Bone marrow (tissue), 2 donors: ENCODE data around the gene TEPSIN.
A peak's percentile ranks its signal among the peaks of the same experiment; 100 is the strongest.

ENCODE experiments used
- DNase-seq, 2 donors: peaks; one replicate each; lab custom pipeline; 2025; lab: John Stamatoyannopoulos, UW

Gene TEPSIN

GRCh38 chr17:81238815-81239713, at the start of gene TEPSIN, which contains the start of gene NDUFAF8:
TSS of gene TEPSIN (minus strand) at chr17:81239055. CDS start at chr17:81239033, 22 bp downstream.
TSS of gene NDUFAF8 (plus strand) at chr17:81239318. CDS start at chr17:81239364, 46 bp downstream.
- peak; percentile 66 to 100 for DNase-seq

- DNase-seq = no peak
Observed at GRCh38 chr17:81287741-81288430, 49.0 kb upstream of the TEPSIN start.

GRCh38 chr17:81287152-81287551, 48.3 kb upstream of the TEPSIN start:
- DNase-seq = no peak

DNA sequence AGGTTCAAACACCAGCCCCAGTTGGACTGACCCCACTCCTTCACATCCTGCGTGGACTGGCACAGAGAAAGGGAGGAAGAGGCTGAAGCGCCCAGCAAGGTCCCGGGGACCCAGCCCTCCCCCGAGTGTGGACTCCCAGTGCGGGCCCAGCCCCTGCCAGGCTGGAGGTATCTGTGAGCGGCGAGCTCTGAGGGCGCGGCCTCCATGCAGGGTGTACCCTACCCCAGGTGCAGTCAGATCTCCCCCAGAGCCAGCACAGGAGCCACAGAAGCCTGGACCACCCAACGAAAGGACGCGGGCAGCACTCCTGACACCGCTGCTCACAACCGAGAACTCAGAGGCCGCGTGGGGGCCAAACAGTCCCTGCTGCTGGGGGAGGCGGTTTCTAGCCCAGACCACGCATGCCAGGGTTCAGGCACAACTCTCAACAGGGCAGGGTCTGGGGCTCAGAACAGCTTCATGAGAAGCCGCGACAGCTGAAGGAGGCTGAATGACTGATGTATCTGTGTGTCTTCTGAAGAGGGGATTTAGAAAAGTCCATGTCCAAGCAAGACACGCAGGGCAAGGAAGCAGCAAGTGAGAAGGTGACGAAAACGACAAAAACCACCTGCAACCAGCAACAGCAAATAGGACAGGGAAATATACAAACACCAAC, 47.8 kb upstream of the TEPSIN start:
- no peak for DNase-seq

DNA sequence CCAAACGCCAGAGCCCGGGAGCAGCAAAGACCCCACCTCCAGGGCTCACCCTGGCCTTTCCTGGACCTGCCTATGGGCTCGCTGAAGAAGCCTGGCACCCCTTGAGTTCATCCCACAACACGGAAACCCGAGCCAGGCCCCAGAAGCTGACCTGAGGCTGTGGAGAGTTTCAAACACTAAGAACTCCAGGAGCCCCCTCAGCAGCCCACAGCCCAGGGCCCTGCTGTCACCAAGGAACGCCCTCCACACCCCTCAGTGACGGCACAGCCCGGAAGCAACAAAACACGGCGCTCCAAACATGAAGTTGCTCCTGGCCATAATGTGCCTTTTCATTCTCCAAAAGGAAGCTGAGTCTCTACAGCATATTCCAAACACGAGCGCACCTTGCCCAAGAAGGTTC, 47.0 kb upstream of the TEPSIN start:
- no peak for DNase-seq

- DNase-seq = peak; percentile 56 to 75
Observed at GRCh38 chr17:81285179-81285878, 46.5 kb upstream of the TEPSIN start.

DNA sequence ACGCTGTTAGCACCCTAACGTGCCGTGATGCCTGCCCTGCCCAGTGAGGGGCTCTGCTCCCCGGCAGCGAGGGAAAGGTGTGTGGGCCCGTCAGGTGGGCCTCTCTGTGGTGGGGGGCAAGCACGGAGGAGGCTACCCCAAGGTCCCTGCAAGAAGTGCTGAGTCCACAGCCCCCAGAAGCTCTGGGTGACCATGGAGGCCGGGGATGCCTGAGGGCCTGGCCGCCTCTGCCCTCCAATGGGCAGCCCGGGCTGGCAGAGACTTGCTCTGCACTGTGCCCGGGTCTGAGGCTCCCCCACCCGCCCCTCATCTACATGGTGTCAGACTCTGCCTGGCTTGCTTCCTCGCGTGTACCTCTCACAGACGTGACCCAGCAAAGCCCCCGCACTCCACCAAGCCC, 44.0 kb upstream of the TEPSIN start:
- no peak for DNase-seq

DNA sequence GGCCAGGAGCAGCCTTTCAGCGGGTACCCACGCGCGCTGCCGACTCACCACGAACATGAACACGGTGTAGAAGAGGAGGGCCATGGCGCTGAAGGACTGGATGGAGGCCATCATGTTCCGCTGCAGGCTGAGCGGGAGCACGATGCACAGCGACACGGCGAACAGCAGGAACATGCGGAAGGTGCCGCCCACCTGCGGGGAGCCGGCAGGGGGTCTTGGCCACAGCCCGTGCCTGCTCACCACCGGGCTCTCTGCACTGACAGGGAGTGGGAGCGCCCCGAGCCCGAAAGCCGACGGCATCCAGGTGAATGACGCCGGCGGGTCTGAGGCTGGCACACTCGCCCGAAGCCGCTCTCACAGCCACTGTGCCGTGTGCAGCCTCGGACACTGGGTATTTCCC, 43.3 kb upstream of the TEPSIN start:
- DNase-seq = no peak

GRCh38 chr17:81280571-81280970, 41.7 kb upstream of the TEPSIN start:
- DNase-seq = no peak

GRCh38 chr17:81279278-81280275, 40.7 kb upstream of the TEPSIN start:
- DNase-seq = no peak

- no peak for DNase-seq
Observed at GRCh38 chr17:81278831-81279230, 40.0 kb upstream of the TEPSIN start.

- no peak for DNase-seq
Observed at GRCh38 chr17:81277946-81278693, 39.3 kb upstream of the TEPSIN start.

GRCh38 chr17:81277421-81277820, 38.6 kb upstream of the TEPSIN start:
- DNase-seq = no peak

DNA sequence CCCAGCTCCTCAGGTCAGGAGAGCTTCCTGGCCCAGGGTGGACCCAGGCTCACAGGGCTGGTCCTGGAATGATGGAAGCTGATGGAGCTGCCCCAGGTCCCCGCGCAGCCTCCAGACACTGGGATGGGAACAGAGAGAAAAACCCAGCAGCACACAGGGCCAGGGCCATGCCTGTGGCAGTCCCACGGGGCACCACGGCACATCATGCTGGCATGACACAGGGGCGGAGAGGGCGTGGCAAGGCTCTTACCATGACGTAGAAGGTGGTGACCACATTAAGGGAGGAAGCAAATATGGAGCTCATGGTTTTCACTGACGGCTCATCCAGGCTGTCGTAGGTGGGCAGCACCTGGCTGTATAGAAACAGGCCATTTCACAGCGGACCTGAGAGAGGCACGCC, 37.9 kb upstream of the TEPSIN start:
- DNase-seq = no peak

- DNase-seq = no peak
Observed at GRCh38 chr17:81274471-81274855, 35.6 kb upstream of the TEPSIN start.

GRCh38 chr17:81273698-81274470, 35.0 kb upstream of the TEPSIN start:
- DNase-seq = no peak

GRCh38 chr17:81272616-81273015, 33.8 kb upstream of the TEPSIN start:
- no peak for DNase-seq

DNA sequence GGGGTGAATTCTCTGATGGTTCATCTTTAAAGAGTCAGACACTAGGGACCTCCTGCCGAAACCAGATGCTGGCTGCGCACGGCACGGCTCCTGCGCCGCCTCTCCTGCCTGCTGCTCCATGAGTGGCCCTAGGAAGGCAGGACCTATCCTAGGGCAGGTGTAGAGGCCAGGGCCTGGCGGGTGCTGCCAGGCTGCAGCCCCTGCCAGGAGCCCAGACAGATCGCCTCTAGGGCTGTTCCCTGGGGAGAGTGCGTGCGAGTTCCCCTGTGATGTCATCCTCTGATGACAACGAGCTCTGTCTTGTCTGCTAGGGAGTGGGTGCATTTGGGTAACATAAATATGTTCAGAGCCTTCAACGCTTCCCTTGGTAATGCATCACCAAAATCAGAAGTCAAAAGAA, 32.4 kb upstream of the TEPSIN start:
- DNase-seq = no peak

- no peak for DNase-seq
Observed at GRCh38 chr17:81270279-81270678, 31.4 kb upstream of the TEPSIN start.
